SK-N-SH (cell line): ENCODE measurements around the gene CCND1. TPM values are rescaled to one million over a fixed set of nuclear protein-coding genes. Genes with fewer than 3 reads are reported as not detected.

Source experiments
- CTCF ChIA-PET: fragments of 300-600, 350-600 bp; formaldehyde crosslinking; extraction: SDS; loops from one replicate; lab custom pipeline; 2021; lab: Yijun Ruan, JAX
- POLR2A ChIA-PET: fragments of 350-600 bp; sonication (Branson Sonifier 250); formaldehyde crosslinking; extraction: SDS; loops from one replicate; lab custom pipeline; 2020; ENCODE audit warnings: antibody characterized with exemption, inconsistent platforms; lab: Yijun Ruan, JAX
- DNase-seq: peaks from one replicate; pipeline ENCODE4 v3.0.0; 2012
- H2AFZ ChIP-seq: fragments of 200-600 bp; sonication (generic); 2 replicates; pipeline ENCODE4 v1.8.1; 2016; ENCODE audit warnings: antibody characterized with exemption, mild to moderate bottlenecking, low read depth
- H3F3A ChIP-seq: fragments of 200-600 bp; sonication (generic); replicated peaks from 2 replicates; pipeline ENCODE3; 2016; ENCODE audit warnings: antibody characterized with exemption, mild to moderate bottlenecking; ENCODE audit not compliant: insufficient read depth
- H3K27ac ChIP-seq, 2 experiments: fragments of 200-500 bp in 1 of 2; fragments of 200-600 bp in 1 of 2; sonication (Bioruptor generic) in 1 of 2; sonication (generic), shearing (Covaris generic) in 1 of 2; 2 replicates each; pipeline versions ENCODE4 v1.5.1 to v1.6.1; 2014 to 2016; ENCODE audit warnings: low read depth in 2 of 2, inconsistent platforms in 1 of 2, low read length in 1 of 2, mild to moderate bottlenecking in 1 of 2, mixed read lengths in 1 of 2
- H3K27me3 ChIP-seq: fragments of 200-600 bp; sonication (generic), shearing (Covaris generic); 2 replicates; pipeline ENCODE4 v1.6.1; 2016; ENCODE audit warnings: mixed run types; ENCODE audit not compliant: insufficient read depth
- H3K36me3 ChIP-seq, 2 experiments: fragments of 200-500 bp in 1 of 2; fragments of 200-600 bp in 1 of 2; sonication (Bioruptor generic) in 1 of 2; sonication (generic) in 1 of 2; replicated peaks in 1 of 2; 2 replicates each; pipeline versions ENCODE3 to v1.5.1; 2014 to 2016; ENCODE audit warnings: low read length in 1 of 2, mild to moderate bottlenecking in 1 of 2; ENCODE audit not compliant: insufficient read depth in 2 of 2, control insufficient read depth in 1 of 2
- H3K4me1 ChIP-seq, 2 experiments: fragments of 200-500 bp in 1 of 2; fragments of 200-600 bp in 1 of 2; sonication (Bioruptor generic) in 1 of 2; sonication (generic), shearing (Covaris generic) in 1 of 2; 2 replicates each; pipeline versions ENCODE4 v1.5.1 to v1.6.1; 2014 to 2016; ENCODE audit warnings: low read depth in 1 of 2, low read length in 1 of 2, mixed run types in 1 of 2; ENCODE audit not compliant: insufficient read depth in 2 of 2, control insufficient read depth in 1 of 2
- H3K4me2 ChIP-seq: fragments of 200-600 bp; sonication (generic), shearing (Covaris generic); 2 replicates; pipeline ENCODE4 v1.6.1; 2017; ENCODE audit warnings: mixed run types
- H3K4me3 ChIP-seq, 2 experiments: fragments of 200-500 bp in 1 of 2; fragments of 200-600 bp in 1 of 2; sonication (Bioruptor generic) in 1 of 2; sonication (generic), shearing (Covaris generic) in 1 of 2; 2 replicates each; pipeline versions ENCODE4 v1.5.1 to v1.8.1; 2014 to 2016; ENCODE audit warnings: low read depth in 2 of 2, inconsistent platforms in 1 of 2, low read length in 1 of 2, mild to moderate bottlenecking in 1 of 2, mixed read lengths in 1 of 2, moderate library complexity in 1 of 2
- H3K79me2 ChIP-seq: fragments of 200-600 bp; sonication (generic); 2 replicates; pipeline ENCODE4 v1.8.1; 2017; ENCODE audit warnings: mild to moderate bottlenecking; ENCODE audit not compliant: insufficient read depth
- H3K9ac ChIP-seq: fragments of 200-600 bp; sonication (generic); 2 replicates; pipeline ENCODE4 v1.6.1; 2017; ENCODE audit warnings: mixed run types
- H3K9me2 ChIP-seq: fragments of 200-600 bp; sonication (generic); 2 replicates; pipeline ENCODE4 v1.6.1; 2017; ENCODE audit warnings: mixed run types
- H3K9me3 ChIP-seq: fragments of 200-600 bp; sonication (generic); 2 replicates; pipeline ENCODE4 v1.6.1; 2017; ENCODE audit warnings: mixed run types, mild to moderate bottlenecking, moderate library complexity
- H4K20me1 ChIP-seq: fragments of 200-600 bp; sonication (generic); 2 replicates; pipeline ENCODE4 v1.6.1; 2017; ENCODE audit warnings: mild to moderate bottlenecking, mixed run types; ENCODE audit not compliant: insufficient read depth
- CHD2 ChIP-seq: fragments of 150-350 bp; IDR thresholded peaks from 2 replicates; pipeline ENCODE4 v1.6.1; 2018; ENCODE audit warnings: low read length; ENCODE audit not compliant: partially characterized antibody
- EP300 ChIP-seq, 2 experiments: IDR thresholded peaks; 2 replicates each; pipeline versions ENCODE4 v1.4.0 to v1.6.1; 2012; ENCODE audit warnings: borderline replicate concordance in 1 of 2, low read depth in 1 of 2, low read length in 1 of 2
- FOSL2 ChIP-seq: IDR thresholded peaks from 2 replicates; pipeline ENCODE4 v1.4.0; 2012; ENCODE audit warnings: low read depth, mild to moderate bottlenecking, moderate library complexity, borderline replicate concordance
- IRF3 ChIP-seq: fragments of 150-350 bp; IDR thresholded peaks from 2 replicates; pipeline ENCODE4 v1.6.1; 2016; ENCODE audit warnings: mild to moderate bottlenecking, low read depth, low read length
- MAX ChIP-seq: IDR thresholded peaks from 2 replicates; pipeline ENCODE4 v1.4.0; 2012; ENCODE audit warnings: low read depth
- NRF1 ChIP-seq: IDR thresholded peaks from 2 replicates; pipeline ENCODE4 v1.6.1; 2012; ENCODE audit warnings: low read depth, mild to moderate bottlenecking, low read length
- POLR2AphosphoS5 ChIP-seq: IDR thresholded peaks from 2 replicates; pipeline ENCODE4 v1.6.1; 2012; ENCODE audit warnings: low read depth, low read length
- RAD21 ChIP-seq: IDR thresholded peaks from 2 replicates; pipeline ENCODE4 v1.6.1; 2012; ENCODE audit warnings: mild to moderate bottlenecking, low read length
- RCOR1 ChIP-seq: fragments of 150-350 bp; IDR thresholded peaks from 2 replicates; pipeline ENCODE4 v1.6.1; 2017; ENCODE audit warnings: antibody characterized with exemption, low read length
- RFX5 ChIP-seq: IDR thresholded peaks from 2 replicates; pipeline ENCODE4 v1.6.1; 2012; ENCODE audit warnings: mild to moderate bottlenecking, improper control_type of control experiment, low read length
- SMC3 ChIP-seq: IDR thresholded peaks from 2 replicates; pipeline ENCODE4 v1.6.1; 2012; ENCODE audit warnings: low read depth, low read length, improper control_type of control experiment
- TAF1 ChIP-seq: IDR thresholded peaks from 2 replicates; pipeline ENCODE4 v1.6.1; 2012; ENCODE audit warnings: low read depth, mild to moderate bottlenecking, low read length, moderate library complexity, borderline replicate concordance
- TCF12 ChIP-seq: IDR thresholded peaks from 2 replicates; pipeline ENCODE4 v1.4.0; 2012
- TEAD4 ChIP-seq: IDR thresholded peaks from 2 replicates; pipeline ENCODE4 v1.4.0; 2012; ENCODE audit warnings: mild to moderate bottlenecking, borderline replicate concordance; ENCODE audit not compliant: insufficient read depth
- USF1 ChIP-seq: IDR thresholded peaks from 2 replicates; pipeline ENCODE4 v1.4.0; 2012; ENCODE audit warnings: low read depth, borderline replicate concordance
- USF2 ChIP-seq: fragments of 150-350 bp; IDR thresholded peaks from 2 replicates; pipeline ENCODE4 v1.6.1; 2017; ENCODE audit warnings: antibody characterized with exemption, low read length, low read depth, borderline replicate concordance
- YY1 ChIP-seq: IDR thresholded peaks from 2 replicates; pipeline ENCODE4 v1.4.0; 2012; ENCODE audit warnings: low read depth, mild to moderate bottlenecking
- ZBTB33 ChIP-seq: IDR thresholded peaks from 2 replicates; pipeline ENCODE4 v1.4.0; 2012; ENCODE audit warnings: low read depth, borderline replicate concordance
- WGBS: methylation state at CpG from one replicate; pipeline ENCODE4 v1.1.6; 2017; ENCODE audit warnings: low lambda C conversion rate; 5-methylcytosine and 5-hydroxymethylcytosine counted together
- polyA plus RNA-seq, 3 experiments: library from polyadenylated mRNA; depleted of rRNA; stranded (reverse); fragments of >200 nt; gene quantifications; 2 replicates each; pipeline ENCODE4 v1.2.3, GENCODE V29; 2012

Gene CCND1
- polyA plus RNA-seq, 1 of the 3 experiments (the other 2 are of a cell fraction), result 242 TPM

GRCh38 chr11:69702239-69702691 lies 61.3 kb downstream of the CCND1 start (continued):
- TF ChIP-seq IRF3, result no peak
- TF ChIP-seq, all 33 proteins: peak for 0

- Histone ChIP-seq H3K9me2 (no peaks in the 10 kb centered on the region), H3K4me2 (no peak overlapping the region), H4K20me1 (no peaks in the 10 kb centered on the region), H3F3A (peaks cover 3% of the 10 kb centered on the region), H3K9ac (no peak overlapping the region), H3K9me3 (no peaks in the 10 kb centered on the region), H3K79me2 (no peaks in the 10 kb centered on the region), H3K4me1 (peaks cover 0 to 19% of the 10 kb centered on the region in 2 experiments; a peak in 2 of 4 replicates), H3K36me3 (no peaks in the 10 kb centered on the region), H2AFZ (no peak overlapping the region), H3K27me3 (peaks cover 38% of the 10 kb centered on the region), H3K27ac (no peak overlapping the region), H3K4me3 (no peak overlapping the region)
- DNase-seq, result no peak
- CTCF ChIA-PET, result interaction anchor here (0.7 to 4.3 kb wide), 5 partner anchors 13 to 213 kb away, joined by 3 to 34 read pairs (median 21); no protein-coding TSS in a partner anchor
- 61% methylated on average over 28 of the region's 45 CpGs for WGBS
- TF ChIP-seq USF1, result no peak
- TF ChIP-seq CHD2, result no peak
- no peak for TF ChIP-seq USF2
- TF ChIP-seq NRF1, result no peak
- no peak for TF ChIP-seq RCOR1
- no peak for TF ChIP-seq MAX
- no peak for TF ChIP-seq RAD21
- TF ChIP-seq TEAD4, result no peak
- no peak for TF ChIP-seq POLR2AphosphoS5
- no peak for TF ChIP-seq YY1
- no peak for TF ChIP-seq FOSL2
- TF ChIP-seq TAF1, result no peak
- TF ChIP-seq TCF12, result no peak
- no peak for TF ChIP-seq EP300 (IDR thresholded peaks at IDR 0.05; ENCODE audit: borderline replicate concordance in 1 of 2, low read depth in 1 of 2, low read length in 1 of 2)
- TF ChIP-seq SMC3, result no peak
- TF ChIP-seq RFX5, result no peak
- TF ChIP-seq ZBTB33, result no peak
- TF ChIP-seq IRF3, result no peak
- POLR2A ChIA-PET, result no interaction called here
These were observed 62.0 kb downstream of the CCND1 start for GRCh38 chr11:69702769-69703452.
